Gastrocnemius medialis (tissue), 4 donors: ENCODE results near the gene RARB. TPM values are rescaled to one million over a fixed set of nuclear protein-coding genes. Genes with fewer than 3 reads are reported as not detected.

Experiments
- ATAC-seq, 2 donors: fragments of 150-250 bp; one replicate each; pipeline ENCODE4 v1.9.1; 2016
- DNase-seq, 2 donors: peaks; one replicate each; pipeline ENCODE4 v3.0.0-alpha.2; 2019
- H3K27ac ChIP-seq, 4 donors: fragments of 200-600 bp; sonication (generic); 1 replicate in 1 of 4; 2 replicates in 3 of 4; pipeline ENCODE4 v1.5.1; 2016 to 2018; ENCODE audit warnings: mild to moderate bottlenecking in 2 of 4, moderate library complexity in 1 of 4
- H3K27me3 ChIP-seq, 3 donors: fragments of 200-600 bp; sonication (generic) in 2 of 3; 1 replicate in 1 of 3; 2 replicates in 2 of 3; pipeline versions ENCODE4 v1.5.1 to v1.6.0; 2016 to 2019; ENCODE audit warnings: mild to moderate bottlenecking in 1 of 3, moderate library complexity in 1 of 3
- H3K36me3 ChIP-seq, 2 donors: fragments of 200-600 bp; sonication (generic) in 1 of 2; one replicate each; pipeline ENCODE4 v1.5.1; 2017 to 2018
- H3K4me1 ChIP-seq, 2 donors: fragments of 200-600 bp; sonication (generic) in 1 of 2; one replicate each; pipeline ENCODE4 v1.5.1; 2016 to 2017; ENCODE audit warnings: mild to moderate bottlenecking in 2 of 2
- H3K4me3 ChIP-seq, 4 donors: fragments of 200-600 bp; sonication (generic) in 3 of 4; 1 replicate in 1 of 4; 2 replicates in 3 of 4; pipeline ENCODE4 v1.5.1; 2016 to 2019; ENCODE audit warnings: mild to moderate bottlenecking in 2 of 4
- H3K9me3 ChIP-seq, 3 donors: fragments of 200-600 bp; sonication (generic) in 2 of 3; 1 replicate in 1 of 3; 2 replicates in 2 of 3; pipeline ENCODE4 v1.5.1; 2016 to 2019
- CTCF ChIP-seq, 5 experiments: fragments of 450-650 bp in 3 of 5; fragments of 200-600 bp in 2 of 5; sonication (generic) in 2 of 5; IDR thresholded peaks in 4 of 5; conservative IDR thresholded peaks in 1 of 5; 1 replicate in 4 of 5; 2 replicates in 1 of 5; pipeline ENCODE4 v1.5.1; 2016 to 2019; ENCODE audit warnings: antibody characterized with exemption in 5 of 5, mild to moderate bottlenecking in 3 of 5, moderate library complexity in 3 of 5
- POLR2A ChIP-seq, 2 donors: fragments of 450-650 bp; IDR thresholded peaks; one replicate each; pipeline ENCODE4 v1.6.1; 2017; ENCODE audit warnings: antibody characterized with exemption in 2 of 2, mild to moderate bottlenecking in 2 of 2, moderate library complexity in 2 of 2
- in situ Hi-C, 4 donors: fragments of 200-750 bp; cut with MboI; loops; one replicate each; pipeline versions ENCODE4 v1.15.0 to v1.8.0; 2017; ENCODE audit warnings: low sequenced_read_pairs in 4 of 4
- intact Hi-C: fragments of 100-400 bp; cut with DNase I; formaldehyde crosslinking; loops from one replicate; pipeline ENCODE4 v1.15.1; 2023; ENCODE audit warnings: low total_unique reads
- total RNA-seq, 4 donors: library from RNA; depleted of rRNA; stranded (reverse); fragments of >200 nt; gene quantifications; one replicate each; pipeline versions ENCODE4 v1.1.0 to v1.2.3, GENCODE V29; 2016

Gene RARB
- total RNA-seq, 4 donors from 2014 or later = 1.2 to 3.0 (median 1.9) TPM

GRCh38 chr3:25547943-25548674 lies 120.0 kb downstream of the RARB start:
- H3K9me3 ChIP-seq = no peaks in the 10 kb centered on the region
- no peaks in the 10 kb centered on the region for H3K27me3 ChIP-seq
- H3K27ac ChIP-seq = no peak overlapping the region
- H3K4me3 ChIP-seq = no peak overlapping the region
- no peak for DNase-seq
- H3K36me3 ChIP-seq = no peaks in the 10 kb centered on the region
- no peak for ATAC-seq
- in situ Hi-C loops (no loop called here), intact Hi-C loops (no loop called here)
- H3K4me1 ChIP-seq = peaks cover 3 to 17% of the 10 kb centered on the region in 2 donors
- TF ChIP-seq CTCF (IDR thresholded peaks at IDR 0.05 in 4 of 5, conservative IDR thresholded peaks at IDR 0.05 in 1 of 5) (no peak), POLR2A (IDR thresholded peaks at IDR 0.05) (no peak)

- intact Hi-C loops = no loop called here
- in situ Hi-C loops = no loop called here
- H3K4me1 ChIP-seq = peaks cover 3 to 17% of the 10 kb centered on the region in 2 donors
- no peak for ATAC-seq
- DNase-seq = no peak
- H3K9me3 ChIP-seq = no peaks in the 10 kb centered on the region
- peak overlapping the region in 1 of 4 donors; percentile 22 for H3K27ac ChIP-seq
- no peaks in the 10 kb centered on the region for H3K27me3 ChIP-seq
- TF ChIP-seq POLR2A (IDR thresholded peaks at IDR 0.05) = no peak
- no peak for TF ChIP-seq CTCF (IDR thresholded peaks at IDR 0.05 in 4 of 5, conservative IDR thresholded peaks at IDR 0.05 in 1 of 5)
- no peak overlapping the region for H3K4me3 ChIP-seq
- H3K36me3 ChIP-seq = no peaks in the 10 kb centered on the region
These were observed 120.8 kb downstream of the RARB start for GRCh38 chr3:25548836-25549235.

- intact Hi-C loops (no loop called here), in situ Hi-C loops (no loop called here)
- ATAC-seq (no peak), DNase-seq (no peak)
- TF ChIP-seq CTCF (IDR thresholded peaks at IDR 0.05 in 4 of 5, conservative IDR thresholded peaks at IDR 0.05 in 1 of 5) (no peak), POLR2A (IDR thresholded peaks at IDR 0.05) (no peak)
- Histone ChIP-seq H3K4me1 (peaks cover 9 to 28% of the 10 kb centered on the region in 2 donors), H3K36me3 (no peaks in the 10 kb centered on the region), H3K27ac (no peak overlapping the region), H3K4me3 (no peak overlapping the region), H3K27me3 (no peaks in the 10 kb centered on the region), H3K9me3 (no peaks in the 10 kb centered on the region)
These were observed 124.2 kb downstream of the RARB start for GRCh38 chr3:25552251-25552650.

- H3K4me3 ChIP-seq = no peak overlapping the region
- H3K4me1 ChIP-seq = peaks cover 6 to 20% of the 10 kb centered on the region in 2 donors
- no peaks in the 10 kb centered on the region for H3K9me3 ChIP-seq
- intact Hi-C loops (no loop called here), in situ Hi-C loops (no loop called here)
- no peaks in the 10 kb centered on the region for H3K27me3 ChIP-seq
- TF ChIP-seq CTCF (IDR thresholded peaks at IDR 0.05 in 4 of 5, conservative IDR thresholded peaks at IDR 0.05 in 1 of 5) = no peak
- no peak for TF ChIP-seq POLR2A (IDR thresholded peaks at IDR 0.05)
- DNase-seq = no peak
- no peak overlapping the region for H3K27ac ChIP-seq
- no peaks in the 10 kb centered on the region for H3K36me3 ChIP-seq
- no peak for ATAC-seq
These were observed 126.3 kb downstream of the RARB start for GRCh38 chr3:25554376-25554775.
